Measurements from ENCODE around the gene DLX2. TPM values are rescaled to one million over a fixed set of nuclear protein-coding genes. Genes with fewer than 3 reads are reported as not detected.

The DLX2 gene
- total RNA-seq (2021; ENCODE audit: unreplicated experiment) (4.4 TPM), Bru-seq, nascent RNA (percentile 47 among the genes with signal in this experiment), BruChase-seq, experiment 1, labeled RNA remaining after a 2-hour chase (percentile 64 among the genes with signal in this experiment), BruChase-seq, experiment 2, labeled RNA remaining after a 6-hour chase (percentile 44 among the genes with signal in this experiment)
- polyA plus RNA-seq (2012; ENCODE audit: insufficient read length), result 1.7 TPM
- long read RNA-seq, transcript DLX2-201 (3 exons, 2,453 nt), result major isoform, 6 of 10 reads
- long read RNA-seq, partial matches to known transcripts, result 0 of 10 reads
- long read RNA-seq, other reads (novel, unspliced or antisense), result 3 of 10 reads

DNA sequence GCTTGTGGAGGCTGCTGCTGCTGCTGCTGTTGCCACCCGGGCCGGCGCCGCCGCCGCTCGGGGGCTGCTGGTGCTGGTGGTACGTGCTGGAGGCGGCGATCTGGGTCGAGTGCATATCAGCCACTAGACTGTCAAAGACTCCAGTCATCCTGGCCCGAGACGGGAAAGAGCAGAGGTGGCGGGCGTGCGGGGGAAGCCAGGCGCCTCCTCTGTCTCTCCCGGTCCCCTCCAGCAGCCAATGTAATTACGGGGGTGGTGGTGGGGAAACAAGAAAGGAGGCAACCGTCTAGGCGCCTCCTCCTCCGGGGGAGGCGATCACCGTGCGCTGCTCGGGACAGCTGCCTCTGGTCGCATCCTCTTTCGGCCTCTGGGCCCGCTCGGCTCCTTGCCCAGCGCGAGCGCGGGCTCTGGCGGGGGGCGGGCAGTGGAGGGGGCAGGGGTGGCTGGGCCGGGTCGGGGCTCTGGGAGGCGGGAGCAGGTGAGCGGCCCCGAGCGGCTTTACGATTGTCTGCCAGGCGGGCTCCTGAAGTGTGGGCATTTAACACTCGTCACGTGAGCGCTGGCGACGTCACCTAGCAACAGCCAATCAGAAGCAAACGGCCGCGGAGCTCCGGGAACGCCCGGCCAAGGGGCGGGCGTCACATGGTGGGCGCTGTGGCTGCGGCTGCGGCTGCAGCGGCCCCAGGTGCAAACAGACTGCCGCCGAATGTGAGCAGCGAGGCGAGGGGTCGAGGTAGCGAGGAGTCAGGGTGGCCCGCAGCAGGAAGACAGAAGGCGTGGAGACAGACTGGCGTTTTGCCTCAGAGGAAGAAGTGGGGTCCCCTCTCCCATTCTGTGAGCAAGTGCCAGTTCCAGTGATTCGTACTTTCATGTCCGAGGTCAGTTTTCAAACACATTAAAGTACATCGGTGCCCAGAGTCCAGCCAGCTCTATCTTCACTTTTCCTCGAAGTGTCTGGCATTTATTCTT, at the start of gene DLX2:
Gene DLX2 (minus strand): TSS at position 510 of the 969 bp plus-strand sequence. CDS start 362 bp downstream, at position 148.
- ATAC-seq, result peak; percentile 74
- ChIA-PET POLR2A (interaction anchor here (0.6 kb wide), 4 partner anchors 21 to 210 kb away, joined by 3 to 7 read pairs (median 6); no protein-coding TSS in a partner anchor), CTCF (interaction anchor here (0.7 to 0.8 kb wide), 2 partner anchors 42 to 208 kb away, joined by 3 read pairs; partner anchors contain the start of gene SLC25A12)
- H3K9me3 ChIP-seq (ENCODE audit: control insufficient read depth, insufficient read depth, low read depth, low read length), result no peaks in the 10 kb centered on the region
- H3K27ac ChIP-seq (ENCODE audit: low read length), result peak within 1 kb of the TSS; percentile 65
- H3K4me1 ChIP-seq (ENCODE audit: control insufficient read depth, insufficient read depth, low read length), result peaks cover 30% of the 10 kb centered on the region
- intact Hi-C loops (cut with micrococcal nuclease; ENCODE audit: unreplicated experiment) (loop anchor here (2.0 to 10.0 kb wide), 4 partner anchors 108 to 530 kb away; partner anchors contain the start of genes HAT1 and METAP1D), in situ Hi-C loops (cut with HindIII; ENCODE audit: low pct_unique_long_range_greater_than_20kb, low sequenced_read_pairs) (no loop called here)
- TF ChIP-seq SIN3A (IDR thresholded peaks at IDR 0.05; ENCODE audit: borderline replicate concordance, insufficient read depth, low read depth, low read length) (peak; percentile 84), POLR2AphosphoS5 (IDR thresholded peaks at IDR 0.05; ENCODE audit: low read depth, low read length) (peak; percentile 57; the same call in 1 of the 2 replicates)
- TF ChIP-seq, protein P1, sequence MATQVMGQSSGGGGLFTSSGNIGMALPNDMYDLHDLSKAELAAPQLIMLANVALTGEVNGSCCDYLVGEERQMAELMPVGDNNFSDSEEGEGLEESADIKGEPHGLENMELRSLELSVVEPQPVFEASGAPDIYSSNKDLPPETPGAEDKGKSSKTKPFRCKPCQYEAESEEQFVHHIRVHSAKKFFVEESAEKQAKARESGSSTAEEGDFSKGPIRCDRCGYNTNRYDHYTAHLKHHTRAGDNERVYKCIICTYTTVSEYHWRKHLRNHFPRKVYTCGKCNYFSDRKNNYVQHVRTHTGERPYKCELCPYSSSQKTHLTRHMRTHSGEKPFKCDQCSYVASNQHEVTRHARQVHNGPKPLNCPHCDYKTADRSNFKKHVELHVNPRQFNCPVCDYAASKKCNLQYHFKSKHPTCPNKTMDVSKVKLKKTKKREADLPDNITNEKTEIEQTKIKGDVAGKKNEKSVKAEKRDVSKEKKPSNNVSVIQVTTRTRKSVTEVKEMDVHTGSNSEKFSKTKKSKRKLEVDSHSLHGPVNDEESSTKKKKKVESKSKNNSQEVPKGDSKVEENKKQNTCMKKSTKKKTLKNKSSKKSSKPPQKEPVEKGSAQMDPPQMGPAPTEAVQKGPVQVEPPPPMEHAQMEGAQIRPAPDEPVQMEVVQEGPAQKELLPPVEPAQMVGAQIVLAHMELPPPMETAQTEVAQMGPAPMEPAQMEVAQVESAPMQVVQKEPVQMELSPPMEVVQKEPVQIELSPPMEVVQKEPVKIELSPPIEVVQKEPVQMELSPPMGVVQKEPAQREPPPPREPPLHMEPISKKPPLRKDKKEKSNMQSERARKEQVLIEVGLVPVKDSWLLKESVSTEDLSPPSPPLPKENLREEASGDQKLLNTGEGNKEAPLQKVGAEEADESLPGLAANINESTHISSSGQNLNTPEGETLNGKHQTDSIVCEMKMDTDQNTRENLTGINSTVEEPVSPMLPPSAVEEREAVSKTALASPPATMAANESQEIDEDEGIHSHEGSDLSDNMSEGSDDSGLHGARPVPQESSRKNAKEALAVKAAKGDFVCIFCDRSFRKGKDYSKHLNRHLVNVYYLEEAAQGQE (IDR thresholded peaks at IDR 0.05; ENCODE audit: insufficient read depth in 1 of 2, low read depth in 2 of 2, low read length in 1 of 2), result no peak
- no peaks in the 10 kb centered on the region for H3K27me3 ChIP-seq (ENCODE audit: control insufficient read depth, insufficient read depth, low read length)
- no peak for DNase-seq (ENCODE audit: low read depth, low spot score)
- H3K4me3 ChIP-seq (ENCODE audit: low read depth in 2 of 2, low read length in 2 of 2), result peak within 1 kb of the TSS; percentile 64 to 92
- H3K36me3 ChIP-seq (ENCODE audit: control insufficient read depth, insufficient read depth, low read length), result no peaks in the 10 kb centered on the region; the same call in 1 of the 2 replicates
- BruUV-seq (replicated peaks), result no TSS peak

DNA sequence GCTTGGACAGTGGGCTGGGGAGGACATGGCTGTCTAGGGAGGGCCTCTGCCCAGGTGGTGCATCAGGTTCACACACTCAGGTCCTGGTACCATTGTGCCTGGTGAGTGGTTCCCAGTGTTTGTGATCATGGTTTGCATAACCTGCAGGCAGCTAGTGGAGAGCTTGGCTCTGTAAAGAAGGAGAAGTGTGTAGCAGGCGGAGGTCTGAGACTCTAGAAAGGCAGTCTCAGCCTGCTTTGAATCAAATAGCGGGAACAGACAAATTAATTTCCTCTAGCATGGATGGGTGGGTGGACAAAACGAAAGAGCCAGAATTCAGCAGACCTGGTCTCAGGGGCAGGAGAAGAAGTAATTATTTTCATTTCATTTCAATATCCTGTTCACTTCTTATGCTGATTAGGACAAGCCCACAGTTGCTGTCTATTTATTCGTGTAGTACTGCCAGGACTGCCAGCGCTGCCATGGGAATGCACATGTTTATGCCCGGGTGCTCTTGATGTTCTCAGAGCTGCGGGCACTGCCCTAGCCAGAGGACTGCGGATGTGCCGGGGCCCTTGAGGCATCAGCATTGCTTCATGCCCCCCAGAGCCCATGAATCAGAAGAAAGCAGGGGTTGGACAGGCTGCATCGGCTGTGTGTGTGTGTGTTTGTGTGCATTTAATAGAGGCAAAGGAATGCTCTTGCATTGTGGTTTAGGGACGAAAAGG, 45.4 kb upstream of the DLX2 start:
- no peak for DNase-seq (ENCODE audit: low read depth, low spot score)
- H3K36me3 ChIP-seq (ENCODE audit: control insufficient read depth, insufficient read depth, low read length), result no peaks in the 10 kb centered on the region
- H3K4me1 ChIP-seq (ENCODE audit: control insufficient read depth, insufficient read depth, low read length), result no peaks in the 10 kb centered on the region
- BruUV-seq (replicated peaks), result no TSS peak
- CTCF ChIA-PET, result interaction anchor here (0.6 kb wide), 2 partner anchors 21 to 156 kb away, joined by 3 to 6 read pairs; no protein-coding TSS in a partner anchor
- POLR2A ChIA-PET, result no interaction called here
- peak; percentile 53; the same call in 1 of the 2 replicates for ATAC-seq
- no peaks in the 10 kb centered on the region for H3K9me3 ChIP-seq (ENCODE audit: control insufficient read depth, insufficient read depth, low read depth, low read length)
- TF ChIP-seq POLR2AphosphoS5 (IDR thresholded peaks at IDR 0.05; ENCODE audit: low read depth, low read length) (no peak), TCF7L2 (IDR thresholded peaks at IDR 0.05; ENCODE audit: low read depth, low read length) (no peak), SIN3A (IDR thresholded peaks at IDR 0.05; ENCODE audit: borderline replicate concordance, insufficient read depth, low read depth, low read length) (no peak)
- TF ChIP-seq, protein P1 (IDR thresholded peaks at IDR 0.05; ENCODE audit: insufficient read depth in 1 of 2, low read depth in 2 of 2, low read length in 1 of 2), result no peak
- TF ChIP-seq, protein P2, sequence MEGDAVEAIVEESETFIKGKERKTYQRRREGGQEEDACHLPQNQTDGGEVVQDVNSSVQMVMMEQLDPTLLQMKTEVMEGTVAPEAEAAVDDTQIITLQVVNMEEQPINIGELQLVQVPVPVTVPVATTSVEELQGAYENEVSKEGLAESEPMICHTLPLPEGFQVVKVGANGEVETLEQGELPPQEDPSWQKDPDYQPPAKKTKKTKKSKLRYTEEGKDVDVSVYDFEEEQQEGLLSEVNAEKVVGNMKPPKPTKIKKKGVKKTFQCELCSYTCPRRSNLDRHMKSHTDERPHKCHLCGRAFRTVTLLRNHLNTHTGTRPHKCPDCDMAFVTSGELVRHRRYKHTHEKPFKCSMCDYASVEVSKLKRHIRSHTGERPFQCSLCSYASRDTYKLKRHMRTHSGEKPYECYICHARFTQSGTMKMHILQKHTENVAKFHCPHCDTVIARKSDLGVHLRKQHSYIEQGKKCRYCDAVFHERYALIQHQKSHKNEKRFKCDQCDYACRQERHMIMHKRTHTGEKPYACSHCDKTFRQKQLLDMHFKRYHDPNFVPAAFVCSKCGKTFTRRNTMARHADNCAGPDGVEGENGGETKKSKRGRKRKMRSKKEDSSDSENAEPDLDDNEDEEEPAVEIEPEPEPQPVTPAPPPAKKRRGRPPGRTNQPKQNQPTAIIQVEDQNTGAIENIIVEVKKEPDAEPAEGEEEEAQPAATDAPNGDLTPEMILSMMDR (IDR thresholded peaks at IDR 0.05), result no peak
- H3K27me3 ChIP-seq (ENCODE audit: control insufficient read depth, insufficient read depth, low read length), result no peaks in the 10 kb centered on the region; the same call in 1 of the 2 replicates
- intact Hi-C loops (cut with micrococcal nuclease; ENCODE audit: unreplicated experiment), result no loop called here
- no peak overlapping the region for H3K27ac ChIP-seq (ENCODE audit: low read length)
- no peak overlapping the region for H3K4me3 ChIP-seq (ENCODE audit: low read depth in 2 of 2, low read length in 2 of 2)
- in situ Hi-C loops (cut with HindIII; ENCODE audit: low pct_unique_long_range_greater_than_20kb, low sequenced_read_pairs), result no loop called here
